PC-9 (cell line): Measurements from ENCODE around the gene ABL1. TPM values are rescaled to one million over a fixed set of nuclear protein-coding genes. Genes with fewer than 3 reads are reported as not detected.

Experiments
- BruUV-seq: library from RNA; stranded (reverse); fragments of 400-500 nt; replicated peaks from 2 replicates; lab custom pipeline; 2021; lab: Mats Ljungman, UMichigan
- CTCF ChIA-PET: fragments of 300-600 bp; sonication (Branson Sonifier 250); formaldehyde crosslinking; loops from one replicate; lab custom pipeline; 2022; ENCODE audit warnings: antibody characterized with exemption; lab: Charles Lee
- POLR2A ChIA-PET: fragments of 300-600 bp; sonication (Branson Sonifier 250); formaldehyde crosslinking; loops from one replicate; lab custom pipeline; 2022; ENCODE audit warnings: antibody characterized with exemption; ENCODE audit not compliant: unreplicated experiment; lab: Charles Lee
- DNase-seq, 2 experiments: peaks; one replicate each; pipeline versions ENCODE4 v3.0.0 to v3.0.0-alpha.2; 2015 to 2022; ENCODE audit warnings: mixed read lengths in 1 of 2
- H2AFZ ChIP-seq: fragments of 200-600 bp; sonication (generic); 2 replicates; pipeline ENCODE4 v1.8.1; 2017; ENCODE audit warnings: antibody characterized with exemption
- H3F3A ChIP-seq: fragments of 200-600 bp; sonication (generic); 2 replicates; pipeline ENCODE4 v1.8.1; 2017; ENCODE audit warnings: antibody characterized with exemption, mild to moderate bottlenecking, low read depth; ENCODE audit not compliant: insufficient read depth
- H3K27ac ChIP-seq: fragments of 200-600 bp; sonication (generic); 2 replicates; pipeline ENCODE4 v1.6.1; 2016; ENCODE audit warnings: mixed run types
- H3K27me3 ChIP-seq: fragments of 200-600 bp; sonication (generic); 2 replicates; pipeline ENCODE4 v1.6.1; 2016; ENCODE audit warnings: low read depth, mixed run types; ENCODE audit not compliant: insufficient read depth
- H3K36me3 ChIP-seq: fragments of 200-600 bp; sonication (generic); 2 replicates; pipeline ENCODE4 v1.6.1; 2016; ENCODE audit warnings: low read depth, mixed run types
- H3K4me1 ChIP-seq: fragments of 200-600 bp; sonication (generic); replicated peaks from 2 replicates; pipeline ENCODE4 v1.6.1; 2016; ENCODE audit warnings: mixed run types; ENCODE audit not compliant: insufficient read depth
- H3K4me2 ChIP-seq: fragments of 200-600 bp; sonication (generic); 2 replicates; pipeline ENCODE4 v1.6.1; 2017; ENCODE audit warnings: mixed run types
- H3K4me3 ChIP-seq: fragments of 200-600 bp; sonication (generic); 2 replicates; pipeline ENCODE4 v1.6.1; 2016; ENCODE audit warnings: mixed run types
- H3K79me2 ChIP-seq: fragments of 200-600 bp; sonication (generic); 2 replicates; pipeline ENCODE4 v1.6.1; 2017; ENCODE audit warnings: low read depth, mixed run types
- H3K9me2 ChIP-seq: fragments of 200-600 bp; sonication (generic); 2 replicates; pipeline ENCODE4 v1.8.1; 2017; ENCODE audit warnings: mild to moderate bottlenecking; ENCODE audit not compliant: insufficient read depth
- H3K9me3 ChIP-seq: fragments of 200-600 bp; sonication (generic); 2 replicates; pipeline ENCODE4 v1.8.1; 2016; ENCODE audit warnings: low read depth; ENCODE audit not compliant: insufficient read depth
- H4K20me1 ChIP-seq: fragments of 200-600 bp; sonication (generic); 2 replicates; pipeline ENCODE4 v1.8.1; 2017; ENCODE audit not compliant: insufficient read depth
- CTCF ChIP-seq: fragments of 200-600 bp; sonication (generic); conservative IDR thresholded peaks from 2 replicates; pipeline ENCODE4 v1.6.1; 2017; ENCODE audit warnings: mixed run types, antibody characterized with exemption, mild to moderate bottlenecking, moderate library complexity
- EZH2 ChIP-seq: fragments of 200-600 bp; sonication (generic); IDR thresholded peaks from 2 replicates; pipeline ENCODE4 v1.8.0; 2017; ENCODE audit warnings: antibody characterized with exemption, low read depth
- intact Hi-C: fragments of 100-400 bp; cut with micrococcal nuclease; formaldehyde crosslinking; loops from one replicate; pipeline ENCODE4 v1.10.0; 2022; ENCODE audit not compliant: unreplicated experiment
- total RNA-seq: library from RNA; stranded (reverse); gene quantifications from 2 replicates; pipeline ENCODE4 v1.2.3, GENCODE V29; 2021

The ABL1 gene
- total RNA-seq, 1 experiment from 2014 or later = 54.8 TPM

- ChIA-PET POLR2A (interaction anchor here (0.5 to 0.6 kb wide), 2 partner anchors 13 to 131 kb away, joined by 3 to 4 read pairs; no protein-coding TSS in a partner anchor), CTCF (interaction anchor here (0.5 to 1.1 kb wide), 4 partner anchors 12 to 133 kb away, joined by 3 to 9 read pairs (median 6); no protein-coding TSS in a partner anchor)
- no TSS peak for BruUV-seq
- no peak for TF ChIP-seq CTCF
- no peak for TF ChIP-seq EZH2
- Histone ChIP-seq H3K79me2 (no peaks in the 10 kb centered on the region), H2AFZ (no peak overlapping the region), H4K20me1 (peaks cover 7% of the 10 kb centered on the region; the same call in 1 of the 2 replicates), H3K4me2 (no peak overlapping the region), H3K36me3 (no peaks in the 10 kb centered on the region), H3K4me1 (no peaks in the 10 kb centered on the region), H3K9me3 (no peaks in the 10 kb centered on the region), H3F3A (0 out of 2 replicates have a peak, but pooled peaks cover 4% of the 10 kb centered on the region), H3K27ac (no peak overlapping the region), H3K4me3 (no peak overlapping the region), H3K27me3 (no peaks in the 10 kb centered on the region), H3K9me2 (no peaks in the 10 kb centered on the region)
- DNase-seq = peak in 1 of 2 experiments; percentile 77
- intact Hi-C loops = no loop called here
Measured at GRCh38 chr9:130860458-130861316, 25.6 kb downstream of the ABL1 start.

DNA sequence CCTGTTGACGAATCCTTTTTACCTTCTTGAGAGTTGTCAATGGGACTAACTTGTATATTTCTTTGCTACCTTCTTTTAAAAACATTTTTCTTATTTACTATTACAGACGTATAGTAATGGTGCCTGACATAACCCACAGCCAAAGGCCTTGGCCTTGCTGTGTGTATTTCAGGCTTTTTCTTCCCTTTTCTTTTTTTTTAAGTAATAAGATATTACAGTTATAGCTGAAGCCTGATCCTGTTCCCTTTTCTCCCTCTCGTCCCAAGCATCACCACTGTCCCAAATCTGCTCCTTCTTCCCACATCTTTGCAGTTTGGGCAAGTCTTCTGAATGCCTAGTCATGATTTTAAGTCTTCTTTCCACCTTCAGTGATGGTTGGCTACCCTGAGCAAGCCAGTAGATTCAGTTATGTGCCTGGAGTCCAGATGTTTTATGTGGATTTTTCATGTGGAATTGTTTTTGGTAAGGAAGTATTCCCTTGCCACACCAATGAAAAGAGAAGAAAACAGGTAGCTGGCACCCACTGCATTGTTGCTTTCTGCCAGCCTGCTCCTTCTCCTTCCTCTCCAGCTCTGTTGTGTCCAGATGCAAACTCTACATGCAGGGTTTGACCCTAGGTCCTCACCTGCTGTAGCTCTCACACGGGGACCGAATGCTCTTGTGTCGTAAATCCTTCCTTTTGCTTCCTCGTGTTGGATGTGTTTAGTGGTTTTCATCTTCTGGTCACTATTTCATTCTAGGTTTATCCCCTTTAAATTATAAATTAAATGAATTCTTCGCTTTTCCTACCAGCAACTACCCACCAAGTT, 26.5 kb downstream of the ABL1 start:
- H3K4me1 ChIP-seq = no peaks in the 10 kb centered on the region
- H2AFZ ChIP-seq = no peak overlapping the region
- BruUV-seq = no TSS peak
- 0 out of 2 replicates have a peak, but pooled peaks cover 7% of the 10 kb centered on the region for H3F3A ChIP-seq
- POLR2A ChIA-PET = interaction anchor here (0.5 kb wide), 1 partner anchor 130 kb away, joined by 3 read pairs; no protein-coding TSS in a partner anchor
- no peak for TF ChIP-seq EZH2
- no peak for TF ChIP-seq CTCF
- intact Hi-C loops = no loop called here
- no peaks in the 10 kb centered on the region for H3K9me2 ChIP-seq
- no peak overlapping the region for H3K4me3 ChIP-seq
- DNase-seq = no peak
- H3K36me3 ChIP-seq = no peaks in the 10 kb centered on the region
- peaks cover 8% of the 10 kb centered on the region; the same call in 1 of the 2 replicates for H4K20me1 ChIP-seq
- CTCF ChIA-PET = interaction anchor here (0.5 to 1.1 kb wide), 6 partner anchors 25 to 362 kb away, joined by 3 to 9 read pairs (median 6); no protein-coding TSS in a partner anchor
- H3K4me2 ChIP-seq = no peak overlapping the region
- H3K9me3 ChIP-seq = no peaks in the 10 kb centered on the region
- H3K27ac ChIP-seq = no peak overlapping the region
- no peaks in the 10 kb centered on the region for H3K27me3 ChIP-seq
- no peaks in the 10 kb centered on the region for H3K79me2 ChIP-seq

DNA sequence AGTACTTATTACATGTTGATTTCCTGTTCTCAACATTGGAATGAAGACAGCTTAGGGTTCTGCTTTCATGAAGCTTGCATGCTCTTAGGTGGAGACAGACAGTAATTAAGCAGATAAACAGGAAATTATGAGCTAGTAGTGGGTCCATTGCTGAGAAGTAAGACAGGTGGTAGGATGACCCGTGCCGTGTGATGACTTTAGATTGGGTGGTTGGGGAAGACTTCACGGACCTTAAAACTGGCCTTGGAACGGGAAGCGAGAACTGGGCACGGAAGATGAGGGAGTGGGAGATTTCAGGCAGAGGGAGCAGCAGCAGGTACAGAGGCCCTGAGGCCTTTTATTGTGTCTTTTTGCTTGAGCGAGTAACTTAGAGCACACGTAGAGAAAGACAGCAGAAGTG, 27.2 kb downstream of the ABL1 start:
- ChIA-PET CTCF (interaction anchor here (0.7 to 1.5 kb wide), 2 partner anchors 91 to 236 kb away, joined by 4 to 5 read pairs; no protein-coding TSS in a partner anchor), POLR2A (interaction anchor here (0.6 kb wide), 1 partner anchor 123 kb away, joined by 3 read pairs; no protein-coding TSS in a partner anchor)
- no peaks in the 10 kb centered on the region for H3K9me3 ChIP-seq
- H3K27ac ChIP-seq = no peak overlapping the region
- H3K4me1 ChIP-seq = no peaks in the 10 kb centered on the region
- H2AFZ ChIP-seq = no peak overlapping the region
- H3K4me3 ChIP-seq = no peak overlapping the region
- no peak for TF ChIP-seq CTCF
- no peak for TF ChIP-seq EZH2
- H3K27me3 ChIP-seq = no peaks in the 10 kb centered on the region
- no peaks in the 10 kb centered on the region for H3K9me2 ChIP-seq
- no peaks in the 10 kb centered on the region for H3K79me2 ChIP-seq
- intact Hi-C loops = no loop called here
- H3K36me3 ChIP-seq = no peaks in the 10 kb centered on the region
- no TSS peak for BruUV-seq
- peaks cover 14% of the 10 kb centered on the region; the same call in 1 of the 2 replicates for H4K20me1 ChIP-seq
- peaks cover 7% of the 10 kb centered on the region; the same call in 1 of the 2 replicates for H3F3A ChIP-seq
- no peak for DNase-seq
- no peak overlapping the region for H3K4me2 ChIP-seq
